ENCODE results near the gene KIR2DL3. TPM values are rescaled to one million over a fixed set of nuclear protein-coding genes. Genes with fewer than 3 reads are reported as not detected.

KIR2DL3 gene
- total and polyA plus RNA-seq, 2 of the 4 experiments (the other 2 are of a cell fraction): not detected

GRCh38 chr19:54724644-54725043 lies 13.7 kb upstream of the KIR2DL3 start:
- H3K9me3 ChIP-seq (ENCODE audit: control insufficient read depth, insufficient read depth, low read length): peaks cover 33% of the 10 kb centered on the region
- H3K4me2 ChIP-seq (ENCODE audit: low read depth, low read length): no peak overlapping the region
- TF ChIP-seq CEBPB (IDR thresholded peaks at IDR 0.05; ENCODE audit: low read depth, low read length) (no peak), RFX5 (IDR thresholded peaks at IDR 0.05; ENCODE audit: low read depth, low read length) (no peak), RAD21 (IDR thresholded peaks at IDR 0.05; ENCODE audit: low read length) (no peak), POLR2A (IDR thresholded peaks at IDR 0.05; ENCODE audit: low read depth, low read length) (no peak), BHLHE40 (IDR thresholded peaks at IDR 0.05; ENCODE audit: low read depth, low read length) (no peak), RCOR1 (IDR thresholded peaks at IDR 0.05; ENCODE audit: insufficient replicate concordance, low read length) (no peak), SMC3 (IDR thresholded peaks at IDR 0.05; ENCODE audit: low read depth, low read length) (no peak), NFE2L2 (IDR thresholded peaks at IDR 0.05; ENCODE audit: low read depth, low read length) (no peak), MAFK (IDR thresholded peaks at IDR 0.05; ENCODE audit: low read depth, low read length) (no peak), MAZ (IDR thresholded peaks at IDR 0.05; ENCODE audit: borderline replicate concordance, low read depth, low read length) (no peak), MXI1 (IDR thresholded peaks at IDR 0.05; ENCODE audit: borderline replicate concordance, low read depth, low read length) (no peak), FOS (IDR thresholded peaks at IDR 0.05; ENCODE audit: low read depth, low read length) (no peak), CTCF (conservative IDR thresholded peaks at IDR 0.05; ENCODE audit: low read depth, low read length) (no peak), CHD1 (IDR thresholded peaks at IDR 0.05; ENCODE audit: low read depth, low read length) (no peak)
- TF ChIP-seq, protein P1, sequence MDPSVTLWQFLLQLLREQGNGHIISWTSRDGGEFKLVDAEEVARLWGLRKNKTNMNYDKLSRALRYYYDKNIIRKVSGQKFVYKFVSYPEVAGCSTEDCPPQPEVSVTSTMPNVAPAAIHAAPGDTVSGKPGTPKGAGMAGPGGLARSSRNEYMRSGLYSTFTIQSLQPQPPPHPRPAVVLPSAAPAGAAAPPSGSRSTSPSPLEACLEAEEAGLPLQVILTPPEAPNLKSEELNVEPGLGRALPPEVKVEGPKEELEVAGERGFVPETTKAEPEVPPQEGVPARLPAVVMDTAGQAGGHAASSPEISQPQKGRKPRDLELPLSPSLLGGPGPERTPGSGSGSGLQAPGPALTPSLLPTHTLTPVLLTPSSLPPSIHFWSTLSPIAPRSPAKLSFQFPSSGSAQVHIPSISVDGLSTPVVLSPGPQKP (IDR thresholded peaks at IDR 0.05; ENCODE audit: borderline replicate concordance, low read depth, low read length): no peak
- TF ChIP-seq, protein P2, sequence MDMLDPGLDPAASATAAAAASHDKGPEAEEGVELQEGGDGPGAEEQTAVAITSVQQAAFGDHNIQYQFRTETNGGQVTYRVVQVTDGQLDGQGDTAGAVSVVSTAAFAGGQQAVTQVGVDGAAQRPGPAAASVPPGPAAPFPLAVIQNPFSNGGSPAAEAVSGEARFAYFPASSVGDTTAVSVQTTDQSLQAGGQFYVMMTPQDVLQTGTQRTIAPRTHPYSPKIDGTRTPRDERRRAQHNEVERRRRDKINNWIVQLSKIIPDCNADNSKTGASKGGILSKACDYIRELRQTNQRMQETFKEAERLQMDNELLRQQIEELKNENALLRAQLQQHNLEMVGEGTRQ (IDR thresholded peaks at IDR 0.05; ENCODE audit: low read depth, low read length): no peak
- H2BK15ac ChIP-seq (ENCODE audit: low read depth, low read length): no peak overlapping the region
- H3K9ac ChIP-seq (ENCODE audit: low read depth, low read length): no peak overlapping the region
- DNase-seq (no peak), ATAC-seq (ENCODE audit: low read depth) (no peak)
- H3K4ac ChIP-seq (ENCODE audit: low read depth, low read length): no peak overlapping the region
- CTCF ChIA-PET: no interaction called here
- H3K4me3 ChIP-seq (ENCODE audit: insufficient read depth, low read depth, low read length): no peak overlapping the region
- in situ Hi-C loops (cut with MboI; ENCODE audit: low sequenced_read_pairs): no loop called here
- no peak overlapping the region for H3K14ac ChIP-seq (replicated peaks; ENCODE audit: low read depth, low read length)
- no peak overlapping the region for H2BK120ac ChIP-seq (ENCODE audit: low read depth, low read length)
- dilution Hi-C loops (cut with HindIII; ENCODE audit: low sequenced_read_pairs, unreplicated experiment): no loop called here
- H4K5ac ChIP-seq (ENCODE audit: low read depth, low read length): no peak overlapping the region
- no peak overlapping the region for H2AK9ac ChIP-seq (replicated peaks; ENCODE audit: low read depth, low read length, poor library complexity)
- H3K9me1 ChIP-seq (ENCODE audit: insufficient read depth, low read length): no peaks in the 10 kb centered on the region
- 20% methylated on average over 1 of the region's 3 CpGs; no CpG with 5 or more reads in 1 of the 2 experiments for WGBS, 2 experiments (ENCODE audit: extremely low coverage in 2 of 2, insufficient read length in 1 of 2)
- no peak overlapping the region for H3K23ac ChIP-seq (ENCODE audit: low read depth, low read length)
- H2BK20ac ChIP-seq (ENCODE audit: low read depth, low read length): no peak overlapping the region
- H2AFZ ChIP-seq (replicated peaks; ENCODE audit: low read length, poor library complexity): no peak overlapping the region
- H4K20me1 ChIP-seq (ENCODE audit: insufficient read depth, low read length): no peaks in the 10 kb centered on the region
- no peaks in the 10 kb centered on the region for H3K79me1 ChIP-seq (ENCODE audit: low read depth in 1 of 2, low read length in 2 of 2)
- no peak overlapping the region for H4K8ac ChIP-seq (ENCODE audit: low read depth in 2 of 2, low read length in 2 of 2)
- H2AK5ac ChIP-seq (ENCODE audit: low read depth, low read length): no peak overlapping the region
- H3K4me1 ChIP-seq (ENCODE audit: control insufficient read depth, insufficient read depth, low read length): no peaks in the 10 kb centered on the region
- no peak overlapping the region for H3K18ac ChIP-seq (ENCODE audit: low read depth, low read length)
- no peak overlapping the region for H3K27ac ChIP-seq (ENCODE audit: insufficient read depth, low read length)
- no peak overlapping the region for H2BK5ac ChIP-seq (ENCODE audit: low read depth, low read length, poor library complexity, severe bottlenecking)
- intact Hi-C loops (cut with micrococcal nuclease): no loop called here
- H3K56ac ChIP-seq (ENCODE audit: extremely low read depth, insufficient read depth, low read length): no peak overlapping the region
- POLR2A ChIA-PET (ENCODE audit: unreplicated experiment): no interaction called here
- no peak overlapping the region for H4K91ac ChIP-seq (ENCODE audit: insufficient read depth, low read depth, low read length)
- BruUV-seq (replicated peaks): no TSS peak
- H3K36me3 ChIP-seq (ENCODE audit: control insufficient read depth, insufficient read depth, low read length): no peaks in the 10 kb centered on the region
- H3K27me3 ChIP-seq (ENCODE audit: control insufficient read depth, insufficient read depth, low read length): no peaks in the 10 kb centered on the region
